Suprapubic skin (tissue), 4 donors: ENCODE data around the gene LRCH1. TPM values are rescaled to one million over a fixed set of nuclear protein-coding genes. Genes with fewer than 3 reads are reported as not detected.

Experiments used
- DNase-seq, 2 donors: peaks; one replicate each; pipeline ENCODE4 v3.0.0-alpha.2; 2019; ENCODE audit warnings: low spot score in 2 of 2
- H3K27ac ChIP-seq: fragments of 200-600 bp; sonication (generic); one replicate; pipeline ENCODE4 v1.5.1; 2019
- H3K27me3 ChIP-seq: fragments of 200-600 bp; sonication (generic); one replicate; pipeline ENCODE4 v1.5.1; 2019
- H3K36me3 ChIP-seq: fragments of 200-600 bp; sonication (generic); one replicate; pipeline ENCODE4 v1.5.1; 2019
- H3K4me1 ChIP-seq: fragments of 200-600 bp; sonication (generic); one replicate; pipeline ENCODE4 v1.5.1; 2019
- H3K4me3 ChIP-seq: fragments of 200-600 bp; sonication (generic); one replicate; pipeline ENCODE4 v1.5.1; 2019; ENCODE audit warnings: mild to moderate bottlenecking
- H3K9me3 ChIP-seq: fragments of 200-600 bp; sonication (generic); one replicate; pipeline ENCODE4 v1.5.1; 2019
- EP300 ChIP-seq: sonication (generic); formaldehyde crosslinking; IDR thresholded peaks from one replicate; pipeline ENCODE4 v1.6.1; 2017; ENCODE audit warnings: antibody characterized with exemption
- POLR2A ChIP-seq, 2 donors: fragments of 450-650 bp; IDR thresholded peaks; one replicate each; pipeline ENCODE4 v1.6.1; 2017; ENCODE audit warnings: antibody characterized with exemption in 2 of 2, mild to moderate bottlenecking in 2 of 2, moderate library complexity in 2 of 2
- POLR2AphosphoS5 ChIP-seq, 3 donors: sonication (generic); formaldehyde crosslinking; IDR thresholded peaks; one replicate each; pipeline ENCODE4 v1.6.1; 2017; ENCODE audit warnings: antibody characterized with exemption in 3 of 3
- WGBS: methylation state at CpG from one replicate; pipeline ENCODE4 v1.1.5; 2018; 5-methylcytosine and 5-hydroxymethylcytosine counted together
- total RNA-seq, 4 donors: library from RNA; depleted of rRNA; stranded (reverse); fragments of >200 nt; gene quantifications; one replicate each; pipeline ENCODE4 v1.1.0, GENCODE V29; 2016
- TF ChIP-seq, protein P1 (sequence below), 2 donors: fragments of 200-600 bp in 1 of 2; fragments of 450-650 bp in 1 of 2; sonication (generic) in 1 of 2; IDR thresholded peaks; one replicate each; pipeline ENCODE4 v1.5.1; 2016 to 2019; ENCODE audit warnings: antibody characterized with exemption in 2 of 2, mild to moderate bottlenecking in 1 of 2, moderate library complexity in 1 of 2

Gene LRCH1
- total RNA-seq, 4 donors from 2014 or later: 29.1 to 44.7 (median 34.9) TPM

DNA sequence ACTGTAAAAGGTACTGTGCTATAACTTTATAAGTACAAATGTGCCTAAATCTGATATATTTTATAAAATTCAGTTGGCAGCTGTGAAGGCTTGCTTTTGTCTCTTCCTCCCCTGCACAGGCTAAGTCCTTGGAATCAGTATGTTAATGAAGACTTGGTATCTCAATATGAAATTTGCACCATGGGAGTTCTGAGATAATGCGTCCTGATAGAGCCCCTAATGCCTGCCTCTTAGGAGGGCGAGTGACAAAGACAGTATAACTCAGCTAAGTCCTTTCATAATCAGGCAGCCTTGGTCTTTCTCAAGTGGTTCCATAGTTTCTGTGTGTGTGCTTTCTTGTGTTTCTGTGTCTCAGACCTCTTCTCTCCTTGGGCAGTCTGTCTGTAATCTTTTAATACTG lies 14.7 kb downstream of the LRCH1 start:
- Histone ChIP-seq H3K9me3 (no peaks in the 10 kb centered on the region), H3K27me3 (no peaks in the 10 kb centered on the region), H3K4me1 (peaks cover 19% of the 10 kb centered on the region), H3K27ac (no peak overlapping the region), H3K4me3 (no peak overlapping the region), H3K36me3 (no peaks in the 10 kb centered on the region)
- WGBS: 91% methylated on average over 2 of the region's 2 CpGs
- DNase-seq: no peak
- TF ChIP-seq POLR2A (IDR thresholded peaks at IDR 0.05) (no peak), POLR2AphosphoS5 (IDR thresholded peaks at IDR 0.05) (no peak), EP300 (no peak)
- TF ChIP-seq, protein P1, sequence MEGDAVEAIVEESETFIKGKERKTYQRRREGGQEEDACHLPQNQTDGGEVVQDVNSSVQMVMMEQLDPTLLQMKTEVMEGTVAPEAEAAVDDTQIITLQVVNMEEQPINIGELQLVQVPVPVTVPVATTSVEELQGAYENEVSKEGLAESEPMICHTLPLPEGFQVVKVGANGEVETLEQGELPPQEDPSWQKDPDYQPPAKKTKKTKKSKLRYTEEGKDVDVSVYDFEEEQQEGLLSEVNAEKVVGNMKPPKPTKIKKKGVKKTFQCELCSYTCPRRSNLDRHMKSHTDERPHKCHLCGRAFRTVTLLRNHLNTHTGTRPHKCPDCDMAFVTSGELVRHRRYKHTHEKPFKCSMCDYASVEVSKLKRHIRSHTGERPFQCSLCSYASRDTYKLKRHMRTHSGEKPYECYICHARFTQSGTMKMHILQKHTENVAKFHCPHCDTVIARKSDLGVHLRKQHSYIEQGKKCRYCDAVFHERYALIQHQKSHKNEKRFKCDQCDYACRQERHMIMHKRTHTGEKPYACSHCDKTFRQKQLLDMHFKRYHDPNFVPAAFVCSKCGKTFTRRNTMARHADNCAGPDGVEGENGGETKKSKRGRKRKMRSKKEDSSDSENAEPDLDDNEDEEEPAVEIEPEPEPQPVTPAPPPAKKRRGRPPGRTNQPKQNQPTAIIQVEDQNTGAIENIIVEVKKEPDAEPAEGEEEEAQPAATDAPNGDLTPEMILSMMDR (IDR thresholded peaks at IDR 0.05): no peak

DNA sequence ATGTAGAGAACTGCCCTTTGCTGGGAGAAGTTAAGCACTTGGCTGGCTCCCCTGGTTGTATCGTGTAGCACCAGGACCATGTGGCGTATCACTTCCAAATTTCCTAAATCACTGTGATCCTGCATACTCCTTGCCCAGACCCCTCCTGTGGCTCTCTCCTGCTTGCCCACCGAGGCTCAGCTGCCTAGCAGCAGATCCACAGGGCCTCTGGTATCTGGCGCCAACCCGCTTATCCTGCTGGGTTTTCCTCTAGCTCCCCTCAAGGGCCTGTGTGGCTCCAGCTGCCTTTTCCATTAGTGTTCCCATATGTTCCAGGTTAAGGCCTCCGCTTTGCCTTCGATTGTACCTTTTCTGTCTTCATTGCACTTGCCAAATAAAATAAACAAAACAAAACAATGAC lies 16.5 kb downstream of the LRCH1 start:
- Histone ChIP-seq H3K9me3 (no peaks in the 10 kb centered on the region), H3K4me1 (peaks cover 19% of the 10 kb centered on the region), H3K27me3 (no peaks in the 10 kb centered on the region), H3K36me3 (no peaks in the 10 kb centered on the region), H3K4me3 (no peak overlapping the region), H3K27ac (no peak overlapping the region)
- TF ChIP-seq EP300 (no peak), POLR2AphosphoS5 (IDR thresholded peaks at IDR 0.05) (no peak), POLR2A (IDR thresholded peaks at IDR 0.05) (no peak)
- TF ChIP-seq, protein P1 (IDR thresholded peaks at IDR 0.05): no peak
- 90% methylated on average over 7 of the region's 7 CpGs for WGBS
- DNase-seq: no peak

DNA sequence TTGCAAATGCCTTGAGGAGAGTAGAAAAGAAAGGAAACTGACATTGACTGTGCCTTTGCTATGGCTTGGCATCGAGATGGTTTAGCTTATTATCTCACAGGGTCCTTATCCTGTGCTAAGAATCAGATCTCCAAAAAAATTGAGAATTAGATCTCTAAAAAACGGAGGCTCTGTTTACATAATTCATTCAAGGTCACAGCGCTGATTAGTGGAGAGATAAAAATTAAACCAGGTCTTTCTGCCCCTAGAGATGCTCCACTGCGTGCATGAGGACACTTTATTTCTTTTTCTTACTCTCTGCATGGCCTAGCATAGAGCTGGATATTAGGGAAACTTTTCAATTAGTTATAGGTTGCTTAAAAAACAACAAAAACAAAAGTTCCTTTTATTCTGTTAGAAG lies 17.3 kb downstream of the LRCH1 start:
- Histone ChIP-seq H3K27me3 (no peaks in the 10 kb centered on the region), H3K4me3 (no peak overlapping the region), H3K9me3 (no peaks in the 10 kb centered on the region), H3K27ac (no peak overlapping the region), H3K36me3 (no peaks in the 10 kb centered on the region), H3K4me1 (peaks cover 24% of the 10 kb centered on the region)
- no peak for DNase-seq
- WGBS: 89% methylated on average over 4 of the region's 4 CpGs
- TF ChIP-seq EP300 (no peak), POLR2AphosphoS5 (IDR thresholded peaks at IDR 0.05) (no peak), POLR2A (IDR thresholded peaks at IDR 0.05) (no peak)
- TF ChIP-seq, protein P1 (IDR thresholded peaks at IDR 0.05): no peak

DNA sequence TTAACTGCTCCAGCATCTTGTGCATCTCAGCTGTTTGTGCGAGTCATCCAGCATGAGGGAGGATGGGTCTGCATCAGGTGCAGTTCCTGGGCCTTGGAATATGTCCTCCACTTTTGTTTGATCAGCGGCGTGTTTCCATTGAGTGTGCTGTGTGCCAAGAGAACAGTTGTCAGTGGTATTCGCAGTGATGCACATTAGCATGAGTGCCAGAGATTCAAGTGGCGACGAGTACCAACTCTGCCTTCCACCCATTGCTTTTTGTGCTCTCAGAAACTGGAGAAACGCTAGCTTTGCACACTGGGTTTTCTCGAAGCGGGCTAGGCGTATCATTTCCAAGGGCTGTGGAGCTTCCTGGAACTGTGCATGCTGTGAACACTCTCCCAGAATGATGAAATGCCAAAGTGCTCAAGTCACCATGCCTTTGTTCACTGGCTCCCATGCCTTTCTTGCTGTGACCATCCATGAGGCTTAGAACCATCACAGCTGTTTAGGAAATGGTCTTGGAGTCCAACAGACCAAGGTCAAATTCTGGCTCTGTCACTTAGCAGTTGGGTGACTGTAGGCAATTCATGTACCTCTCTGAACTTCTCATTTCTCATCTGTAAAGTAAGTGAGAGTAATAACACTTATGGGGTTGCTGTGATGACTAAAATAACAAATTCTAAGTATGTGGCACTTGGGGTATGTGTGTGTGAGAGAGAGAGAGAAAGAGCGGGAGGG lies 18.4 kb downstream of the LRCH1 start:
- no peaks in the 10 kb centered on the region for H3K36me3 ChIP-seq
- peaks cover 22% of the 10 kb centered on the region for H3K4me1 ChIP-seq
- H3K9me3 ChIP-seq: no peaks in the 10 kb centered on the region
- no peaks in the 10 kb centered on the region for H3K27me3 ChIP-seq
- H3K4me3 ChIP-seq: no peak overlapping the region
- no peak for DNase-seq
- TF ChIP-seq EP300 (no peak), POLR2A (IDR thresholded peaks at IDR 0.05) (no peak), POLR2AphosphoS5 (IDR thresholded peaks at IDR 0.05) (no peak)
- TF ChIP-seq, protein P1 (IDR thresholded peaks at IDR 0.05): no peak
- WGBS: 65% methylated on average over 11 of the region's 11 CpGs
- no peak overlapping the region for H3K27ac ChIP-seq

DNA sequence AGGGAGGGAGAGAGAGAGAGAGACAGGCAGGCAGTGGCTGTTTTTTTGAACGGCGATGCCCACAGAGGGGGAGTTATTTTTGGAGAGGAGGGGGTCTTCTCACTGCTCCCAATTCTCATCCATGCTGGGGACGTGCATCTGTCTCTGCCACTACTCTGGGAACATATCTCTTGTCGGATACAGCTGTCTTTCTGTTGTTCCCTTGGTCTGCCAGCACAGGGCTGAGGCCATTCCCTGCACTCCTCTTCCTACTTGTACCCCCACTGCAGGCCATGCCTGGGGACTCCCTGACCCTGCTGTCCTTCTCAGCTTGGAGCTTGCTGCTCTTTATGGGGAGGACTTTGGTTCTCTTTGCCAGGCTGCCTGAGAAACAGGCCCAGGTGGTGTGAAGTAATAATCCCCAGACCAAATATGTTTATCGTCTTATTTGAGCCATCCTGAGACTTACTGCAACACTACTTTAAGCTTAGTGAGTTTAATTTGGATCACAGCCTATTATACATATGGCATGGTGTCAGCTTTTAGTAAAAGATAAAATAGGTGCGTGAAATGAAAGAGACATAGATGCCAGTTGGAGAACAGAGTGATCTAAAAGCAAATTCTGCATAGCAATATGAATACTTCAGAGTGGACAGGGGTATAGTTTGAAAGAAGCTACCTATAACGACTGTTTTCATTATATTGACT lies 19.1 kb downstream of the LRCH1 start:
- Histone ChIP-seq H3K9me3 (no peaks in the 10 kb centered on the region), H3K4me1 (peaks cover 26% of the 10 kb centered on the region), H3K36me3 (no peaks in the 10 kb centered on the region), H3K27ac (no peak overlapping the region), H3K27me3 (no peaks in the 10 kb centered on the region), H3K4me3 (no peak overlapping the region)
- WGBS: 77% methylated on average over 7 of the region's 7 CpGs
- no peak for DNase-seq
- TF ChIP-seq, protein P1 (IDR thresholded peaks at IDR 0.05): no peak
